GM23338 (cell line): ENCODE measurements around the gene COPZ1.

Source experiments
- CTCF ChIP-seq, 2 experiments: fragments of 200-600 bp in 1 of 2; sonication (generic) in 1 of 2; conservative IDR thresholded peaks; 2 replicates each; pipeline versions ENCODE4 v1.5.1 to v1.6.1; 2016 to 2017; ENCODE audit warnings: antibody characterized with exemption in 2 of 2, low read depth in 2 of 2, mild to moderate bottlenecking in 2 of 2, moderate library complexity in 1 of 2
- EZH2 ChIP-seq: fragments of 200-600 bp; sonication (generic); IDR thresholded peaks from one replicate; pipeline ENCODE4 v1.8.0; 2017; ENCODE audit warnings: antibody characterized with exemption, mild to moderate bottlenecking, low read depth; ENCODE audit not compliant: unreplicated experiment
- EZH2phosphoT487 ChIP-seq: fragments of 200-600 bp; sonication (generic); IDR thresholded peaks from one replicate; pipeline ENCODE4 v1.8.1; 2018; ENCODE audit warnings: antibody characterized with exemption; ENCODE audit not compliant: unreplicated experiment
- JUNB ChIP-seq: IDR thresholded peaks from one replicate; pipeline ENCODE4 v1.6.1; 2016; ENCODE audit warnings: antibody characterized with exemption; ENCODE audit not compliant: unreplicated experiment
- POLR2AphosphoS5 ChIP-seq: IDR thresholded peaks from 2 replicates; pipeline ENCODE4 v1.6.1; 2016; ENCODE audit warnings: antibody characterized with exemption, low read depth
- REST ChIP-seq: IDR thresholded peaks from one replicate; pipeline ENCODE4 v1.6.1; 2018; ENCODE audit warnings: antibody characterized with exemption; ENCODE audit not compliant: unreplicated experiment
- ZNF114 ChIP-seq: fragments of 250-450 bp; sonication (Bioruptor Pico); IDR thresholded peaks from 2 replicates; pipeline ENCODE4 v1.5.0; 2020; ENCODE audit warnings: mild to moderate bottlenecking, moderate library complexity

- no peak for TF ChIP-seq ZNF114 (CRISPR knock-in tag)
- TF ChIP-seq CTCF (conservative IDR thresholded peaks at IDR 0.05; ENCODE audit: low read depth in 2 of 2) = peak; percentile 100
- no peak for TF ChIP-seq EZH2
- no peak for TF ChIP-seq REST
- TF ChIP-seq POLR2AphosphoS5 = no peak
- no peak for TF ChIP-seq EZH2phosphoT487
- no peak for TF ChIP-seq JUNB
Observed at GRCh38 chr12:54398995-54399793, 74.3 kb downstream of the COPZ1 start.
